ENCODE measurements around the gene LRRC8D. TPM values are rescaled to one million over a fixed set of nuclear protein-coding genes. Genes with fewer than 3 reads are reported as not detected.
A peak's percentile ranks its signal among the peaks of the same experiment; 100 is the strongest.
"Not testable (repeated sequence)": the region's sequence is repeated elsewhere in the genome, so short reads cannot be mapped to it uniquely, and the experiment has no call there.

The LRRC8D gene
- polyA plus RNA-seq, 3 donors: 34.8 to 40.2 (median 37.2) TPM

DNA sequence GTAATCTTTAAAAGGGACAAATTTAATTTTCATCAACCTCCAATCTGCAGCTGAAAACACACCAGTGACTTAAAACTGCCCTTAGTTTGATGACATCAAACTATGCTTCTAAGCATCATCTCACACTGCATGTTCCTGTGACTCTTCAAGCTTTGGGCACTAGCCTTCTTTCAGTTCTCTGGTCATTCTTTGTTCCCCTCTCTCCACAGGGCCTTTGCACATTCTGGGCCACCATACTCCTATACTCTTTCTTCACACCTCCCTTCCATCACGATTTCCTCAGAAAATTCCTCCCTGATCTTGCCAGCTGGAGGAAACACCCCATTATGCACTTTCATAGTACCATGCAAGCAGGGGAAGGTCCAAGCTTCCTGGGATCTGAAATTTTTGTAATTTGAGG, 96.5 kb downstream of the LRRC8D start:
- DNase-seq (ENCODE audit: extremely low read depth in 1 of 11, low read depth in 9 of 11, low spot score in 4 of 11): no peak

- DNase-seq (ENCODE audit: extremely low read depth in 1 of 11, low read depth in 9 of 11, low spot score in 4 of 11): no peak
Measured at GRCh38 chr1:89918127-89918793, 97.4 kb downstream of the LRRC8D start.

DNA sequence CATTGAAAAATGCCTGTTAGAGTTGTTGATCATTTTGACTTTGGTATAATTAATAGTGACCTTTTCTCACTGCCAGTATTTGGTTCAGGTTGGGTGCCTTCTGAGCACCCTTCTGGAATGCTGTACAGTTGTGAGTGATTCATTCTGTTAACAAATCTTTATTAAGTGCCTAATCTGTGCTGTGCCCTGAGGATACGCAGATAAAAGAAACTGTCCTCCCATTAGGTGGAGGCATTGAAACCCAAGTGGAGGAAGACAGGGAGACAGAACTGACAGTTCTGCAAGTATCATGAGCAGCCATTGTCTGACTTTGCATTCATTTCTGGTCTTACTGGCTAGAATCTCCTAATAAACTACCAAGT, 97.9 kb downstream of the LRRC8D start:
- no peak for DNase-seq (ENCODE audit: extremely low read depth in 1 of 11, low read depth in 9 of 11, low spot score in 4 of 11)

DNA sequence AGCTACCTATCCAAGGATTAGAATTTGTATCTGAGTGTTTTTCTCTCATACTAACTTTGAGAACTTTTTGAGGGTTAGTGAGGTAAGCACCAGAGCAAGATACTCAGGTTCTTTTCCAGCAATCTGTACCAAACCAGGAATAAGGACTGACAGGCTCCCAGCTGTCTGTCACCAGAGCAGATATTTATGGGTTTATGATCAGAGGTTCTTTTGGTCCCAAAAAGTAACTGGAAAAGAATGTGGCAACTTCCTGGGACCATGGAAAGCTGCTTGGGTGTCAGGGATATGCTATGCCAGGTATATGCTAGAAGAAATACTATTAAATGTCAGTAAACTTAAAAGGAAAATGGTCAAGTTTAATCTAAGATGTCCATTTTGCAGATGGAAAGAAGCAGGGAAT, 98.3 kb downstream of the LRRC8D start:
- no peak for DNase-seq (ENCODE audit: extremely low read depth in 1 of 11, low read depth in 9 of 11, low spot score in 4 of 11)

- DNase-seq (ENCODE audit: extremely low read depth in 1 of 11, low read depth in 9 of 11, low spot score in 4 of 11): no peak
Measured at GRCh38 chr1:89922911-89923310, 102.1 kb downstream of the LRRC8D start.

- no peak for DNase-seq (ENCODE audit: extremely low read depth in 1 of 11, low read depth in 9 of 11, low spot score in 4 of 11)
Measured at GRCh38 chr1:89923517-89923916, 102.7 kb downstream of the LRRC8D start.

DNA sequence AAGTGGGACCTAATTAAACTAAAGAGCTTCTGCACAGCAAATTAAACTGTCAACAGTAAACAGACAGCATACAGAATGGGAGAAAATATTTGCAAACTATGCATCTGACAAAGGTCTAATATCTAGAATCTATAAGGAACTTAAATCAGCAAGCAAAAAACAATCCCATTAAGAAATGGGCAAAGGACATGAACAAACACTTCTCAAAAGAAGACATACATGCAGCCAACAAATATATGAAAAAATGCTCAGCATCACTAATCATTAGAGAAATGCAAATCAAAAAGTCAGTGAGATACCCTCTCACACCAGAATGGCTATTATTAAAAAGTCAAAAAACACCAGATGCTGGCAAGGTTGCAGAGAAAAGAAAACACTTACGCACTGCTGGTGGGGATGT, 103.2 kb downstream of the LRRC8D start:
- not testable (repeated sequence) for DNase-seq (ENCODE audit: extremely low read depth in 1 of 11, low read depth in 9 of 11, low spot score in 4 of 11)

GRCh38 chr1:89927049-89927448, 106.2 kb downstream of the LRRC8D start:
- DNase-seq (ENCODE audit: extremely low read depth in 1 of 11, low read depth in 9 of 11, low spot score in 4 of 11): no peak

DNA sequence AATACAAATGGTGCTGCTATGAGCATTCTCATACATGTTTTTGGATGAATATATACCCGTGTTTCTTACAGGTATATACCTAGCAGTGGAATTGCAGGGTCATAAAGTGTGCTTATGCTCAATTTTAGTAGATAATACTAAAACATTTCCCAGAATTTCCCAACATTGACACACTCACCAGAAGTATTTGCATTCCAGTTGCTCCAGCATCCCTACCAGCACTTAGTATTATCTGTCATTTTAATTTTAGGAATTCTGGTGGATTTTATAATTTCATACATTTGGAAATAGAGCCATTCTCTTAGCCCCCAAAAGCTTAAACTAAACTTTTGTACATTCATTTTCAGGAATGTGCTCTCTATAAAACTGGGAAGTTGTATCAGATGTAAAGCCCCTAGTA, 106.6 kb downstream of the LRRC8D start:
- DNase-seq (ENCODE audit: extremely low read depth in 1 of 11, low read depth in 9 of 11, low spot score in 4 of 11): no peak

- no peak for DNase-seq (ENCODE audit: extremely low read depth in 1 of 11, low read depth in 9 of 11, low spot score in 4 of 11)
Measured at GRCh38 chr1:89928506-89928905, 107.7 kb downstream of the LRRC8D start.

GRCh38 chr1:89929467-89930063, 108.7 kb downstream of the LRRC8D start:
- no peak for DNase-seq (ENCODE audit: extremely low read depth in 1 of 11, low read depth in 9 of 11, low spot score in 4 of 11)

- no peak for DNase-seq (ENCODE audit: extremely low read depth in 1 of 11, low read depth in 9 of 11, low spot score in 4 of 11)
Measured at GRCh38 chr1:89930579-89930978, 109.7 kb downstream of the LRRC8D start.

DNA sequence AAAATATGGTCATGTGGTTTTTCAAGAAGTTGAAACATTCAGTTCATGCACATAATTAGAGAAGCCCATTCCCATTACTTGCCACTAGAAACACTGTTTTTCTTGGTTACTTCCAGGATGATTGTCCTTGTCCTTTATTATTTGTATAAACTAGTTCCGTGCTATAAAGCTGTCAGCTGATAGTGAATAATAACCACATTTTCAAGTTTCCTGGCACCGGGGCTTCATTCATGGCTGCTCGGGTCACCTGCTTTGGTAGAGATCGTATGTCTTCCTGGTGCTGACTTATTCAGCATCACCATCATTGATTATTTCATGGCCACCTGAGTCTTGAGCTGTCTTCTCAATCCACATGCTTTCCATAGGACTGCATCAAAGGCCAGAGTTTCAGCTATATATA, 111.1 kb downstream of the LRRC8D start:
- peak in 1 of 11 donors; percentile 30 for DNase-seq (ENCODE audit: extremely low read depth in 1 of 11, low read depth in 9 of 11, low spot score in 4 of 11)

DNA sequence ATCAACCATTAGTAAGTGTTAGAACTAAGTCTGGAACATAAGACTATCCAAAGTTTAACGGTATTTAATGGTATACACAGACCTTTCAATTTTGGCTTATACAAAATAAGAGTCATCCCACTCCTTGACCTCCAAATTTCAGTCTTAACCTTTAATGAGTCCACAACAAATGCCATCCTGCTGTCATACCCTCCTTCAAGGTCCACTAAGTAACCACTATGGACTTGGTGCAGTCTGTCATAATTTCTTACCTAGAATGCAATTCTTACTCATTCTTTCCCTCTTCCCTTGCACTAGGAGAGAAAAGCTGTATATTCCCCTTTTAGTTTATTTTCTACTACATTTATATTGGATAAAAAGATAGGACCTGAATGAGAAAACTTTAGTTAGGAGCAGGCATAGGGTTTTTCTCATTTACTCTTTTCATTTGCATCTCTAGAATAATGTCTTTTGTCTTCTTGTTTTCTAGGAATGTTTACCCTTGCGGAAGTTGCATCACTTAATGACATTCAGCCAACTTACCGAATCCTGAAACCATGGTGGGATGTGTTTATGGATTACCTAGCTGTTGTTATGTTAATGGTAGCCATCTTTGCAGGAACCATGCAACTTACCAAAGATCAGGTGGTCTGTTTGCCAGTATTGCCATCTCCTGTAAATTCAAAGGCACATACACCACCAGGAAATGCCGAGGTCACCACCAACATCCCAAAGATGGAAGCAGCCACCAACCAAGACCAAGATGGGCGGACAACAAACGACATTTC, 111.9 kb downstream of the LRRC8D start:
- DNase-seq (ENCODE audit: extremely low read depth in 1 of 11, low read depth in 9 of 11, low spot score in 4 of 11): no peak

- no peak for DNase-seq (ENCODE audit: extremely low read depth in 1 of 11, low read depth in 9 of 11, low spot score in 4 of 11)
Measured at GRCh38 chr1:89934461-89934860, 113.6 kb downstream of the LRRC8D start.

DNA sequence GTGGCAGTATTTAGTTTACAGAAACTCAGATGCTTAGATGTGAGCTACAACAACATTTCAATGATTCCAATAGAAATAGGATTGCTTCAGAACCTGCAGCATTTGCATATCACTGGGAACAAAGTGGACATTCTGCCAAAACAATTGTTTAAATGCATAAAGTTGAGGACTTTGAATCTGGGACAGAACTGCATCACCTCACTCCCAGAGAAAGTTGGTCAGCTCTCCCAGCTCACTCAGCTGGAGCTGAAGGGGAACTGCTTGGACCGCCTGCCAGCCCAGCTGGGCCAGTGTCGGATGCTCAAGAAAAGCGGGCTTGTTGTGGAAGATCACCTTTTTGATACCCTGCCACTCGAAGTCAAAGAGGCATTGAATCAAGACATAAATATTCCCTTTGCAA, 114.4 kb downstream of the LRRC8D start:
- DNase-seq (ENCODE audit: extremely low read depth in 1 of 11, low read depth in 9 of 11, low spot score in 4 of 11): no peak

DNA sequence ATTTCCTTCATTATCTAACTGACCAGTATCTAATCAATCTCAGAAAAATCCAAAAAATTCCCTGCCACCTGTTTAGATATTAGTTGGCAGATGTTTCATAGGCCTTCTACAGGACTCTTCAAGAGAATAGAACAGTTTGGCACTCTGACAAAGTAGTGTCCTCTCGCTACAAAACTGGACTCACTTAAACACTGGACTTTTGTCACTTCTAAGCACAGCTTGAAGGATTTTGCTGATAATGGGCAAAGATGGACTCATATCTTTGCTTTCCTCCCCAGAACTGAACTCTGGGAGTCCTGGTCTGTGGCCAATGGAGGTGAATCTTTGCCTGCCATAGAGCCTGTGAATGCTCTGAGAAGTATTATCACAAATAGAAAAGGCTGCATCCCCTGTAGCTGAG, 115.9 kb downstream of the LRRC8D start:
- DNase-seq (ENCODE audit: extremely low read depth in 1 of 11, low read depth in 9 of 11, low spot score in 4 of 11): no peak

GRCh38 chr1:89938171-89939055, 117.6 kb downstream of the LRRC8D start:
- no peak for DNase-seq (ENCODE audit: extremely low read depth in 1 of 11, low read depth in 9 of 11, low spot score in 4 of 11)

- DNase-seq (ENCODE audit: extremely low read depth in 1 of 11, low read depth in 9 of 11, low spot score in 4 of 11): no peak
Measured at GRCh38 chr1:89939059-89939570, 118.3 kb downstream of the LRRC8D start.
